Breast epithelium (tissue), 4 donors: Measurements from ENCODE around the gene PBX4. TPM values are rescaled to one million over a fixed set of nuclear protein-coding genes. Genes with fewer than 3 reads are reported as not detected.
A peak's percentile ranks its signal among the peaks of the same experiment; 100 is the strongest.

Experiments
- DNase-seq, 2 donors: peaks; one replicate each; pipeline ENCODE4 v3.0.0-alpha.2; 2019; ENCODE audit warnings: low spot score in 2 of 2
- H3K27ac ChIP-seq, 2 donors: fragments of 200-600 bp; sonication (generic) in 1 of 2; one replicate each; pipeline ENCODE4 v1.5.1; 2016 to 2019; ENCODE audit warnings: mild to moderate bottlenecking in 1 of 2
- H3K27me3 ChIP-seq, 2 donors: fragments of 200-600 bp; sonication (generic) in 1 of 2; one replicate each; pipeline versions ENCODE4 v1.5.1 to v1.6.0; 2017 to 2019; ENCODE audit warnings: control low read depth in 1 of 2, mild to moderate bottlenecking in 1 of 2
- H3K36me3 ChIP-seq: fragments of 200-600 bp; one replicate; pipeline ENCODE4 v1.5.1; 2019
- H3K4me1 ChIP-seq, 2 donors: fragments of 200-600 bp; sonication (generic); one replicate each; pipeline ENCODE4 v1.5.1; 2016 to 2019; ENCODE audit warnings: control low read depth in 1 of 2
- H3K4me3 ChIP-seq, 3 donors: fragments of 200-600 bp; sonication (generic); 1 replicate in 2 of 3; 2 replicates in 1 of 3; pipeline ENCODE4 v1.5.1; 2016 to 2019; ENCODE audit warnings: mild to moderate bottlenecking in 3 of 3, moderate library complexity in 2 of 3
- H3K9me3 ChIP-seq, 2 donors: fragments of 200-600 bp; sonication (generic) in 1 of 2; one replicate each; pipeline ENCODE4 v1.5.1; 2016 to 2019; ENCODE audit warnings: control low read depth in 1 of 2
- CTCF ChIP-seq, 3 donors: fragments of 450-650 bp; IDR thresholded peaks; one replicate each; pipeline ENCODE4 v1.5.1; 2016 to 2017; ENCODE audit warnings: antibody characterized with exemption in 3 of 3, mild to moderate bottlenecking in 3 of 3, moderate library complexity in 3 of 3
- POLR2A ChIP-seq: fragments of 450-650 bp; IDR thresholded peaks from one replicate; pipeline ENCODE4 v1.6.1; 2016; ENCODE audit warnings: antibody characterized with exemption, mild to moderate bottlenecking, moderate library complexity
- POLR2AphosphoS5 ChIP-seq, 3 donors: sonication (generic); formaldehyde crosslinking; IDR thresholded peaks; one replicate each; pipeline ENCODE4 v1.6.1; 2017; ENCODE audit warnings: antibody characterized with exemption in 3 of 3
- intact Hi-C: fragments of 100-400 bp; cut with DNase I; formaldehyde crosslinking; loops from one replicate; pipeline ENCODE4 v1.15.1; 2023; ENCODE audit warnings: low total_unique reads
- total RNA-seq, 3 donors: library from RNA; depleted of rRNA; stranded (reverse); fragments of >200 nt; gene quantifications; one replicate each; pipeline ENCODE4 v1.1.0, GENCODE V29; 2016

The PBX4 gene
- total RNA-seq, 3 donors from 2014 or later: 3.4 to 5.9 (median 5.6) TPM

GRCh38 chr19:19643158-19644053 lies 24.9 kb upstream of the PBX4 start, which contains the start of gene GMIP:
GMIP (minus strand) TSS chr19:19643657; CDS start chr19:19643529, 128 bp downstream.
- Histone ChIP-seq H3K9me3 (no peaks in the 10 kb centered on the region), H3K4me1 (no peaks in the 10 kb centered on the region), H3K4me3 (peak within 1 kb of the TSS; percentile 68 to 85 (median 78)), H3K27me3 (no peaks in the 10 kb centered on the region), H3K27ac (peak within 1 kb of the TSS; percentile 63 to 80), H3K36me3 (peaks cover 10% of the 10 kb centered on the region)
- intact Hi-C loops: no loop called here
- peak; percentile 64 to 75 for DNase-seq
- TF ChIP-seq POLR2A: no peak
- TF ChIP-seq POLR2AphosphoS5 (IDR thresholded peaks at IDR 0.05): no peak
- peak; percentile 76 to 89 (median 88) for TF ChIP-seq CTCF (IDR thresholded peaks at IDR 0.05)

- H3K4me1 ChIP-seq: no peaks in the 10 kb centered on the region
- H3K27me3 ChIP-seq: no peaks in the 10 kb centered on the region
- H3K9me3 ChIP-seq: no peaks in the 10 kb centered on the region
- H3K36me3 ChIP-seq: peaks cover 10% of the 10 kb centered on the region
- TF ChIP-seq POLR2AphosphoS5 (IDR thresholded peaks at IDR 0.05): no peak
- no peak for TF ChIP-seq CTCF (IDR thresholded peaks at IDR 0.05)
- TF ChIP-seq POLR2A: no peak
- H3K4me3 ChIP-seq: peak overlapping the region; percentile 68 to 85 (median 78)
- DNase-seq: no peak
- intact Hi-C loops: no loop called here
- peak overlapping the region; percentile 63 to 80 for H3K27ac ChIP-seq
These were observed 24.1 kb upstream of the PBX4 start for GRCh38 chr19:19642506-19643157.

GRCh38 chr19:19637523-19638251 lies 19.2 kb upstream of the PBX4 start:
- no peak overlapping the region for H3K27ac ChIP-seq
- TF ChIP-seq POLR2AphosphoS5 (IDR thresholded peaks at IDR 0.05): no peak
- no peak for TF ChIP-seq CTCF (IDR thresholded peaks at IDR 0.05)
- TF ChIP-seq POLR2A: no peak
- H3K36me3 ChIP-seq: no peaks in the 10 kb centered on the region
- no peak overlapping the region for H3K4me3 ChIP-seq
- no peaks in the 10 kb centered on the region for H3K27me3 ChIP-seq
- no peaks in the 10 kb centered on the region for H3K9me3 ChIP-seq
- no peaks in the 10 kb centered on the region for H3K4me1 ChIP-seq
- DNase-seq: no peak
- intact Hi-C loops: no loop called here

- Histone ChIP-seq H3K4me3 (no peak overlapping the region), H3K36me3 (no peaks in the 10 kb centered on the region), H3K27ac (no peak overlapping the region), H3K4me1 (no peaks in the 10 kb centered on the region), H3K9me3 (no peaks in the 10 kb centered on the region), H3K27me3 (no peaks in the 10 kb centered on the region)
- TF ChIP-seq POLR2AphosphoS5 (IDR thresholded peaks at IDR 0.05) (no peak), CTCF (IDR thresholded peaks at IDR 0.05) (no peak), POLR2A (no peak)
- intact Hi-C loops: no loop called here
- DNase-seq: no peak
These were observed 18.7 kb upstream of the PBX4 start for GRCh38 chr19:19637186-19637522.
